ENCODE data around the gene PCA3. TPM values are rescaled to one million over a fixed set of nuclear protein-coding genes. Genes with fewer than 3 reads are reported as not detected.

Gene PCA3
- total RNA-seq, 3 donors from 2014 or later (not counting 1 experiment from before 2014, with no cell fraction given) = 0.36 TPM; not detected in 2

GRCh38 chr9:76732341-76732958 is 31.8 kb upstream of the PCA3 start:
- no peak for ATAC-seq
- peaks cover 11 to 39% of the 10 kb centered on the region in 2 donors for H3K27me3 Mint-ChIP-seq (ENCODE audit: low read depth in 2 of 2)

GRCh38 chr9:76733096-76733495 is 31.1 kb upstream of the PCA3 start:
- Mint-ChIP-seq H3K4me1 (no peaks in the 10 kb centered on the region), H3K4me3 (no peak overlapping the region), H3K9me3 (no peaks in the 10 kb centered on the region), H3K36me3 (no peaks in the 10 kb centered on the region), H3K27me3 (ENCODE audit: low read depth in 2 of 2) (peaks cover 12 to 41% of the 10 kb centered on the region in 2 donors), H3K27ac (no peak overlapping the region)
- intact Hi-C loops (cut with micrococcal nuclease) = no loop called here
- H3K9me3 ChIP-seq (ENCODE audit: control insufficient read depth, insufficient read depth, low read length) = no peaks in the 10 kb centered on the region
- no peak overlapping the region for H3K27ac ChIP-seq (ENCODE audit: low read length)
- H3K4me3 ChIP-seq (ENCODE audit: low read length) = no peak overlapping the region
- 100% methylated on average over 1 of the region's 1 CpG for WGBS (ENCODE audit: insufficient coverage)
- no peaks in the 10 kb centered on the region for H3K27me3 ChIP-seq (ENCODE audit: control insufficient read depth, insufficient read depth, low read length)
- no peak for TF ChIP-seq CTCF (IDR thresholded peaks at IDR 0.05)
- no peak for ATAC-seq
- DNase-seq = no peak
- no peaks in the 10 kb centered on the region for H3K36me3 ChIP-seq (ENCODE audit: control insufficient read depth, insufficient read depth, low read length)
- H3K4me1 ChIP-seq (ENCODE audit: control insufficient read depth, insufficient read depth, low read length) = no peaks in the 10 kb centered on the region

More at GRCh38 chr9:76732341-76732958, 31.8 kb upstream of the PCA3 start:
- Histone ChIP-seq H3K9me3 (ENCODE audit: control insufficient read depth, insufficient read depth, low read length) (no peaks in the 10 kb centered on the region), H3K4me1 (ENCODE audit: control insufficient read depth, insufficient read depth, low read length) (no peaks in the 10 kb centered on the region), H3K27ac (ENCODE audit: low read length) (no peak overlapping the region), H3K27me3 (ENCODE audit: control insufficient read depth, insufficient read depth, low read length) (no peaks in the 10 kb centered on the region), H3K4me3 (ENCODE audit: low read length) (no peak overlapping the region), H3K36me3 (ENCODE audit: control insufficient read depth, insufficient read depth, low read length) (no peaks in the 10 kb centered on the region)
- no peak for DNase-seq
- Mint-ChIP-seq H3K4me3 (no peak overlapping the region), H3K9me3 (no peaks in the 10 kb centered on the region), H3K27ac (no peak overlapping the region), H3K4me1 (no peaks in the 10 kb centered on the region), H3K36me3 (no peaks in the 10 kb centered on the region)
- 54% methylated on average over 1 of the region's 3 CpGs for WGBS (ENCODE audit: insufficient coverage)
- TF ChIP-seq CTCF (IDR thresholded peaks at IDR 0.05) = no peak
- intact Hi-C loops (cut with micrococcal nuclease) = no loop called here

GRCh38 chr9:76734716-76735115 is 29.5 kb upstream of the PCA3 start:
- Mint-ChIP-seq H3K4me1 (no peaks in the 10 kb centered on the region), H3K27ac (no peak overlapping the region), H3K27me3 (ENCODE audit: low read depth in 2 of 2) (peaks cover 10 to 44% of the 10 kb centered on the region in 2 donors), H3K36me3 (no peaks in the 10 kb centered on the region), H3K9me3 (no peaks in the 10 kb centered on the region), H3K4me3 (no peak overlapping the region)
- DNase-seq (no peak), ATAC-seq (no peak)
- Histone ChIP-seq H3K27ac (ENCODE audit: low read length) (no peak overlapping the region), H3K4me1 (ENCODE audit: control insufficient read depth, insufficient read depth, low read length) (no peaks in the 10 kb centered on the region), H3K4me3 (ENCODE audit: low read length) (no peak overlapping the region), H3K27me3 (ENCODE audit: control insufficient read depth, insufficient read depth, low read length) (no peaks in the 10 kb centered on the region), H3K9me3 (ENCODE audit: control insufficient read depth, insufficient read depth, low read length) (no peaks in the 10 kb centered on the region), H3K36me3 (ENCODE audit: control insufficient read depth, insufficient read depth, low read length) (no peaks in the 10 kb centered on the region)
- 88% methylated on average over 3 of the region's 3 CpGs for WGBS (ENCODE audit: insufficient coverage)
- intact Hi-C loops (cut with micrococcal nuclease) = no loop called here
- TF ChIP-seq CTCF (IDR thresholded peaks at IDR 0.05) = no peak

Measured in natural killer cell (primary cell).